Measurements from ENCODE around the gene FBXL14.

FBXL14 gene

GRCh38 chr12:1594261-1595025 is at the start of gene FBXL14:
TSS of gene FBXL14 (minus strand) at chr12:1594581. CDS start at chr12:1594066, 515 bp downstream.
- peak; percentile 79 for DNase-seq (ENCODE audit: low read depth)

GRCh38 chr12:1643905-1644533 is 49.6 kb upstream of the FBXL14 start:
- no peak for DNase-seq (ENCODE audit: low read depth)

GRCh38 chr12:1643043-1643442 is 48.7 kb upstream of the FBXL14 start:
- DNase-seq (ENCODE audit: low read depth), result no peak

- DNase-seq (ENCODE audit: low read depth), result no peak
Measured at GRCh38 chr12:1642513-1642912, 48.1 kb upstream of the FBXL14 start.

GRCh38 chr12:1640328-1641234 is 46.2 kb upstream of the FBXL14 start:
- no peak for DNase-seq (ENCODE audit: low read depth)

- no peak for DNase-seq (ENCODE audit: low read depth)
Measured at GRCh38 chr12:1639538-1639937, 45.2 kb upstream of the FBXL14 start.

- no peak for DNase-seq (ENCODE audit: low read depth)
Measured at GRCh38 chr12:1638203-1638602, 43.8 kb upstream of the FBXL14 start.

GRCh38 chr12:1635301-1636095 is 41.1 kb upstream of the FBXL14 start:
- DNase-seq (ENCODE audit: low read depth), result no peak

- peak; percentile 35 for DNase-seq (ENCODE audit: low read depth)
Measured at GRCh38 chr12:1634590-1635191, 40.3 kb upstream of the FBXL14 start.

- DNase-seq (ENCODE audit: low read depth), result no peak
Measured at GRCh38 chr12:1634149-1634548, 39.8 kb upstream of the FBXL14 start.

- no peak for DNase-seq (ENCODE audit: low read depth)
Measured at GRCh38 chr12:1633459-1633858, 39.1 kb upstream of the FBXL14 start.

GRCh38 chr12:1632702-1633101 is 38.3 kb upstream of the FBXL14 start:
- DNase-seq (ENCODE audit: low read depth), result no peak

GRCh38 chr12:1630827-1631591 is 36.6 kb upstream of the FBXL14 start:
- DNase-seq (ENCODE audit: low read depth), result no peak

GRCh38 chr12:1630133-1630826 is 35.9 kb upstream of the FBXL14 start:
- no peak for DNase-seq (ENCODE audit: low read depth)

GRCh38 chr12:1629338-1630132 is 35.2 kb upstream of the FBXL14 start:
- DNase-seq (ENCODE audit: low read depth), result no peak

- DNase-seq (ENCODE audit: low read depth), result no peak
Measured at GRCh38 chr12:1628666-1629337, 34.4 kb upstream of the FBXL14 start, which contains the start of gene WNT5B. TSS of gene WNT5B (plus strand) at chr12:1629231. CDS start at chr12:1631355, 2,124 bp downstream.

- DNase-seq (ENCODE audit: low read depth), result no peak
Measured at GRCh38 chr12:1622406-1622805, 28.0 kb upstream of the FBXL14 start.

- no peak for DNase-seq (ENCODE audit: low read depth)
Measured at GRCh38 chr12:1620092-1620491, 25.7 kb upstream of the FBXL14 start.

All from stimulated activated CD4-positive, alpha-beta T cell treated with anti-CD3 and anti-CD28 coated beads, Interleukin-2, amount 100 ng/mL, for 4 hours (primary cell).